WTC11 (cell line): ENCODE data around the gene AP4S1. TPM values are rescaled to one million over a fixed set of nuclear protein-coding genes. Genes with fewer than 3 reads are reported as not detected.

ENCODE experiments used
- ATAC-seq: fragments of 200-7000 bp; cut with Tn5 transposase; 2 replicates; pipeline ENCODE4 v1.10.0; 2021; ENCODE audit warnings: mild to moderate bottlenecking, moderate library complexity
- CTCF ChIA-PET: fragments of 300-600 bp; sonication (Branson Sonifier 250); formaldehyde crosslinking; loops from one replicate; lab custom pipeline; 2021; ENCODE audit warnings: antibody characterized with exemption; lab: Charles Lee
- POLR2A ChIA-PET: fragments of 350-600 bp; sonication (Branson Sonifier 250); formaldehyde crosslinking; loops from one replicate; lab custom pipeline; 2021; ENCODE audit warnings: antibody characterized with exemption; lab: Charles Lee
- DNase-seq: peaks from one replicate; pipeline ENCODE4 v3.0.0; 2021; ENCODE audit warnings: low spot score
- H3K27ac Mint-ChIP-seq: 2 replicates; pipeline ENCODE4 v1.8.0; 2021; ENCODE audit warnings: mixed read lengths
- H3K27me3 Mint-ChIP-seq: 2 replicates; pipeline ENCODE4 v1.8.0; 2021; ENCODE audit warnings: low read depth, mild to moderate bottlenecking, moderate library complexity, mixed read lengths
- H3K36me3 Mint-ChIP-seq: 2 replicates; pipeline ENCODE4 v1.8.0; 2021; ENCODE audit warnings: mixed read lengths
- H3K4me1 Mint-ChIP-seq: 2 replicates; pipeline ENCODE4 v1.8.0; 2022; ENCODE audit warnings: mixed read lengths
- H3K4me3 Mint-ChIP-seq: 2 replicates; pipeline ENCODE4 v1.8.0; 2021; ENCODE audit warnings: mild to moderate bottlenecking, moderate library complexity, mixed read lengths
- H3K9me3 Mint-ChIP-seq: 2 replicates; pipeline ENCODE4 v1.8.0; 2021; ENCODE audit warnings: mixed read lengths
- CREB1 ChIP-seq: sonication (generic); formaldehyde crosslinking; IDR thresholded peaks from 2 replicates; pipeline ENCODE4 v1.8.0; 2023; ENCODE audit warnings: mild to moderate bottlenecking, missing genetic modification reagents
- EMX1 ChIP-seq: fragments of 250-450 bp; sonication (Bioruptor Pico); IDR thresholded peaks from 2 replicates; pipeline ENCODE4 v1.8.0; 2021; ENCODE audit warnings: mild to moderate bottlenecking
- HMGA2 ChIP-seq: fragments of 250-450 bp; sonication (Bioruptor Pico); IDR thresholded peaks from 2 replicates; pipeline ENCODE4 v1.4.0; 2021; ENCODE audit warnings: mild to moderate bottlenecking, moderate library complexity
- NR1H2 ChIP-seq: sonication (generic); formaldehyde crosslinking; IDR thresholded peaks from 2 replicates; pipeline ENCODE4 v1.9.0; 2021; ENCODE audit warnings: mild to moderate bottlenecking, moderate library complexity, missing genetic modification reagents
- OVOL2 ChIP-seq: fragments of 250-450 bp; sonication (Bioruptor Pico); IDR thresholded peaks from 2 replicates; pipeline ENCODE4 v1.9.0; 2021; ENCODE audit warnings: mild to moderate bottlenecking, borderline replicate concordance
- TEAD1 ChIP-seq: sonication (generic); formaldehyde crosslinking; IDR thresholded peaks from 2 replicates; pipeline ENCODE4 v1.8.0; 2022; ENCODE audit warnings: mild to moderate bottlenecking, missing genetic modification reagents
- TP53 ChIP-seq: sonication (generic); formaldehyde crosslinking; IDR thresholded peaks from 2 replicates; pipeline ENCODE4 v1.8.1; 2023; ENCODE audit warnings: mild to moderate bottlenecking, missing genetic modification reagents
- ZNF121 ChIP-seq: sonication (generic); formaldehyde crosslinking; IDR thresholded peaks from 2 replicates; pipeline ENCODE4 v1.8.0; 2023; ENCODE audit warnings: missing genetic modification reagents
- ZNF263 ChIP-seq: sonication (generic); formaldehyde crosslinking; IDR thresholded peaks from 2 replicates; pipeline ENCODE4 v1.8.1; 2022; ENCODE audit warnings: low read depth, mild to moderate bottlenecking, moderate library complexity, missing genetic modification reagents
- ZNF423 ChIP-seq: fragments of 250-450 bp; sonication (Bioruptor Pico); IDR thresholded peaks from 2 replicates; pipeline ENCODE4 v2.1.2; 2022; ENCODE audit warnings: mild to moderate bottlenecking, moderate library complexity
- total RNA-seq: library from RNA; stranded (reverse); gene quantifications from 3 replicates; pipeline ENCODE4 v1.2.3, GENCODE V29; 2021
- TF ChIP-seq, protein P1 (sequence below): sonication (generic); formaldehyde crosslinking; IDR thresholded peaks from 2 replicates; pipeline ENCODE4 v1.8.0; 2022; ENCODE audit warnings: mild to moderate bottlenecking, missing genetic modification reagents
- TF ChIP-seq, protein P2 (sequence below): sonication (generic); formaldehyde crosslinking; IDR thresholded peaks from 2 replicates; pipeline ENCODE4 v1.8.1; 2023; ENCODE audit warnings: mild to moderate bottlenecking, missing genetic modification reagents
- TF ChIP-seq, protein P3 (sequence below): sonication (generic); formaldehyde crosslinking; IDR thresholded peaks from 2 replicates; pipeline ENCODE4 v1.8.1; 2022; ENCODE audit warnings: mild to moderate bottlenecking, moderate library complexity, missing genetic modification reagents
- TF ChIP-seq, protein P4 (sequence below): sonication (generic); formaldehyde crosslinking; IDR thresholded peaks from 2 replicates; pipeline ENCODE4 v1.8.0; 2022; ENCODE audit warnings: mild to moderate bottlenecking, missing genetic modification reagents
- TF ChIP-seq, protein P5 (sequence below): fragments of 250-450 bp; sonication (Bioruptor Pico); IDR thresholded peaks from 2 replicates; pipeline ENCODE4 v1.9.0; 2021; ENCODE audit warnings: mild to moderate bottlenecking
- TF ChIP-seq, protein P6 (sequence below): sonication (generic); formaldehyde crosslinking; IDR thresholded peaks from 2 replicates; pipeline ENCODE4 v1.8.1; 2023; ENCODE audit warnings: mild to moderate bottlenecking, missing genetic modification reagents, moderate library complexity
- TF ChIP-seq, protein P7 (sequence below): sonication (generic); formaldehyde crosslinking; conservative IDR thresholded peaks from 2 replicates; pipeline ENCODE4 v1.8.1; 2023; ENCODE audit warnings: mild to moderate bottlenecking, low read depth, missing genetic modification reagents, moderate library complexity
- TF ChIP-seq, protein P8 (sequence below): sonication (generic); formaldehyde crosslinking; IDR thresholded peaks from 2 replicates; pipeline ENCODE4 v1.8.1; 2023; ENCODE audit warnings: mild to moderate bottlenecking, missing genetic modification reagents, borderline replicate concordance

The AP4S1 gene
- total RNA-seq, 1 experiment from 2014 or later, result 7.0 TPM

DNA sequence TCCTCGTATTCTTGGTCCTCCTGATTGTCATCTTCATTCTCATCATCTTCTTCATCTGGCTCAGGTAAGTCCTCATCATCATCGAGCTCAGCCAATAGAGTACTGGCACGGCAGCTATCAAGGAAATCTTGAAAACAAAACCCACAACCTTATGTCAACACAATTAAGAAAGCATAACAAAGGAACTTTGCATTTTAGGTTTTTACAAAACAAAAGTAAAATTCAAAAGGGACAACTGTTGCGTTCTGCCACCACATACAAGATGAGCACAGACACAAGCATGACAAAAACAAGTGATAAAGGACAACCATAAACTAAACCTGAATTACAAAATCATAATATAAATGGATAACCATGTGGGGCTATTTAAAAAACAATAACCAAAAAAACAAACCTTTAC lies 97.5 kb downstream of the AP4S1 start:
- no peak overlapping the region for H3K4me3 Mint-ChIP-seq
- POLR2A ChIA-PET, result no interaction called here
- DNase-seq (no peak), ATAC-seq (peak; percentile 76)
- no peaks in the 10 kb centered on the region for H3K9me3 Mint-ChIP-seq
- TF ChIP-seq, protein P1, sequence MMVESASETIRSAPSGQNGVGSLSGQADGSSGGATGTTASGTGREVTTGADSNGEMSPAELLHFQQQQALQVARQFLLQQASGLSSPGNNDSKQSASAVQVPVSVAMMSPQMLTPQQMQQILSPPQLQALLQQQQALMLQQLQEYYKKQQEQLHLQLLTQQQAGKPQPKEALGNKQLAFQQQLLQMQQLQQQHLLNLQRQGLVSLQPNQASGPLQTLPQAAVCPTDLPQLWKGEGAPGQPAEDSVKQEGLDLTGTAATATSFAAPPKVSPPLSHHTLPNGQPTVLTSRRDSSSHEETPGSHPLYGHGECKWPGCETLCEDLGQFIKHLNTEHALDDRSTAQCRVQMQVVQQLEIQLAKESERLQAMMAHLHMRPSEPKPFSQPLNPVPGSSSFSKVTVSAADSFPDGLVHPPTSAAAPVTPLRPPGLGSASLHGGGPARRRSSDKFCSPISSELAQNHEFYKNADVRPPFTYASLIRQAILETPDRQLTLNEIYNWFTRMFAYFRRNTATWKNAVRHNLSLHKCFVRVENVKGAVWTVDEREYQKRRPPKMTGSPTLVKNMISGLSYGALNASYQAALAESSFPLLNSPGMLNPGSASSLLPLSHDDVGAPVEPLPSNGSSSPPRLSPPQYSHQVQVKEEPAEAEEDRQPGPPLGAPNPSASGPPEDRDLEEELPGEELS (CRISPR knock-in tag), result 0 out of 2 replicates have a peak, but pooled peaks have one; percentile 15
- TF ChIP-seq CREB1 (CRISPR knock-in tag) (no peak), NR1H2 (CRISPR knock-in tag) (no peak)
- no peaks in the 10 kb centered on the region for H3K27me3 Mint-ChIP-seq
- peaks cover 23% of the 10 kb centered on the region for H3K4me1 Mint-ChIP-seq
- CTCF ChIA-PET, result no interaction called here
- peak overlapping the region; percentile 6; the same call in 1 of the 2 replicates for H3K27ac Mint-ChIP-seq
- peaks cover 34% of the 10 kb centered on the region for H3K36me3 Mint-ChIP-seq

DNA sequence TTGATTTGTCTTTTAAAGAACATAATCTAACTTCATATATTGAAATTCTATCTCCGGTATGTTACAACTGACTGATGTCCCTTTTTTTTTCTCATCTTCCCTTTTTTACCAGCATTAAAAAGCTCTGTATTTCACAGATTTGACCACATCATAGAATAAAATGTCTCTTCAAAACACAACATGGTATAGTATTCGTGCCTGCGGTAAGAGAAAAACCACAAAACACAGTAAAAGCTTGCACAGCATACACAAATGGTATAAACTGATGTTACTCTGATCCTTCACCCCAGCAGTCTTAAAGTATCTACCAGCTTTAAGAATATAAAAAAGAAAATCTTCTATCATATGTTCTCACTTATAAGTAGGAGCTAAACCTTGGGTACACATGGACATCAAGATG lies 98.7 kb downstream of the AP4S1 start:
- ATAC-seq, result no peak
- H3K27ac Mint-ChIP-seq, result no peak overlapping the region
- CTCF ChIA-PET, result no interaction called here
- TF ChIP-seq, protein P2, sequence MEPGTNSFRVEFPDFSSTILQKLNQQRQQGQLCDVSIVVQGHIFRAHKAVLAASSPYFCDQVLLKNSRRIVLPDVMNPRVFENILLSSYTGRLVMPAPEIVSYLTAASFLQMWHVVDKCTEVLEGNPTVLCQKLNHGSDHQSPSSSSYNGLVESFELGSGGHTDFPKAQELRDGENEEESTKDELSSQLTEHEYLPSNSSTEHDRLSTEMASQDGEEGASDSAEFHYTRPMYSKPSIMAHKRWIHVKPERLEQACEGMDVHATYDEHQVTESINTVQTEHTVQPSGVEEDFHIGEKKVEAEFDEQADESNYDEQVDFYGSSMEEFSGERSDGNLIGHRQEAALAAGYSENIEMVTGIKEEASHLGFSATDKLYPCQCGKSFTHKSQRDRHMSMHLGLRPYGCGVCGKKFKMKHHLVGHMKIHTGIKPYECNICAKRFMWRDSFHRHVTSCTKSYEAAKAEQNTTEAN (CRISPR knock-in tag), result no peak
- TF ChIP-seq ZNF121 (CRISPR knock-in tag) (no peak), ZNF423 (CRISPR knock-in tag) (no peak), ZNF263 (no peak), TEAD1 (CRISPR knock-in tag) (no peak), OVOL2 (CRISPR knock-in tag) (no peak), TP53 (CRISPR knock-in tag) (no peak), EMX1 (CRISPR knock-in tag) (no peak), HMGA2 (CRISPR knock-in tag) (no peak)
- TF ChIP-seq, protein P3, sequence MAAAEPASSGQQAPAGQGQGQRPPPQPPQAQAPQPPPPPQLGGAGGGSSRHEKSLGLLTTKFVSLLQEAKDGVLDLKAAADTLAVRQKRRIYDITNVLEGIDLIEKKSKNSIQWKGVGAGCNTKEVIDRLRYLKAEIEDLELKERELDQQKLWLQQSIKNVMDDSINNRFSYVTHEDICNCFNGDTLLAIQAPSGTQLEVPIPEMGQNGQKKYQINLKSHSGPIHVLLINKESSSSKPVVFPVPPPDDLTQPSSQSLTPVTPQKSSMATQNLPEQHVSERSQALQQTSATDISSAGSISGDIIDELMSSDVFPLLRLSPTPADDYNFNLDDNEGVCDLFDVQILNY (CRISPR knock-in tag), result no peak
- TF ChIP-seq, protein P4, sequence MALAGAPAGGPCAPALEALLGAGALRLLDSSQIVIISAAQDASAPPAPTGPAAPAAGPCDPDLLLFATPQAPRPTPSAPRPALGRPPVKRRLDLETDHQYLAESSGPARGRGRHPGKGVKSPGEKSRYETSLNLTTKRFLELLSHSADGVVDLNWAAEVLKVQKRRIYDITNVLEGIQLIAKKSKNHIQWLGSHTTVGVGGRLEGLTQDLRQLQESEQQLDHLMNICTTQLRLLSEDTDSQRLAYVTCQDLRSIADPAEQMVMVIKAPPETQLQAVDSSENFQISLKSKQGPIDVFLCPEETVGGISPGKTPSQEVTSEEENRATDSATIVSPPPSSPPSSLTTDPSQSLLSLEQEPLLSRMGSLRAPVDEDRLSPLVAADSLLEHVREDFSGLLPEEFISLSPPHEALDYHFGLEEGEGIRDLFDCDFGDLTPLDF (CRISPR knock-in tag), result no peak
- TF ChIP-seq, protein P5, sequence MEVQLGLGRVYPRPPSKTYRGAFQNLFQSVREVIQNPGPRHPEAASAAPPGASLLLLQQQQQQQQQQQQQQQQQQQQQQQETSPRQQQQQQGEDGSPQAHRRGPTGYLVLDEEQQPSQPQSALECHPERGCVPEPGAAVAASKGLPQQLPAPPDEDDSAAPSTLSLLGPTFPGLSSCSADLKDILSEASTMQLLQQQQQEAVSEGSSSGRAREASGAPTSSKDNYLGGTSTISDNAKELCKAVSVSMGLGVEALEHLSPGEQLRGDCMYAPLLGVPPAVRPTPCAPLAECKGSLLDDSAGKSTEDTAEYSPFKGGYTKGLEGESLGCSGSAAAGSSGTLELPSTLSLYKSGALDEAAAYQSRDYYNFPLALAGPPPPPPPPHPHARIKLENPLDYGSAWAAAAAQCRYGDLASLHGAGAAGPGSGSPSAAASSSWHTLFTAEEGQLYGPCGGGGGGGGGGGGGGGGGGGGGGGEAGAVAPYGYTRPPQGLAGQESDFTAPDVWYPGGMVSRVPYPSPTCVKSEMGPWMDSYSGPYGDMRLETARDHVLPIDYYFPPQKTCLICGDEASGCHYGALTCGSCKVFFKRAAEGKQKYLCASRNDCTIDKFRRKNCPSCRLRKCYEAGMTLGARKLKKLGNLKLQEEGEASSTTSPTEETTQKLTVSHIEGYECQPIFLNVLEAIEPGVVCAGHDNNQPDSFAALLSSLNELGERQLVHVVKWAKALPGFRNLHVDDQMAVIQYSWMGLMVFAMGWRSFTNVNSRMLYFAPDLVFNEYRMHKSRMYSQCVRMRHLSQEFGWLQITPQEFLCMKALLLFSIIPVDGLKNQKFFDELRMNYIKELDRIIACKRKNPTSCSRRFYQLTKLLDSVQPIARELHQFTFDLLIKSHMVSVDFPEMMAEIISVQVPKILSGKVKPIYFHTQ (CRISPR knock-in tag), result no peak
- TF ChIP-seq, protein P6, sequence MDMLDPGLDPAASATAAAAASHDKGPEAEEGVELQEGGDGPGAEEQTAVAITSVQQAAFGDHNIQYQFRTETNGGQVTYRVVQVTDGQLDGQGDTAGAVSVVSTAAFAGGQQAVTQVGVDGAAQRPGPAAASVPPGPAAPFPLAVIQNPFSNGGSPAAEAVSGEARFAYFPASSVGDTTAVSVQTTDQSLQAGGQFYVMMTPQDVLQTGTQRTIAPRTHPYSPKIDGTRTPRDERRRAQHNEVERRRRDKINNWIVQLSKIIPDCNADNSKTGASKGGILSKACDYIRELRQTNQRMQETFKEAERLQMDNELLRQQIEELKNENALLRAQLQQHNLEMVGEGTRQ (CRISPR knock-in tag), result no peak
- TF ChIP-seq, protein P7, sequence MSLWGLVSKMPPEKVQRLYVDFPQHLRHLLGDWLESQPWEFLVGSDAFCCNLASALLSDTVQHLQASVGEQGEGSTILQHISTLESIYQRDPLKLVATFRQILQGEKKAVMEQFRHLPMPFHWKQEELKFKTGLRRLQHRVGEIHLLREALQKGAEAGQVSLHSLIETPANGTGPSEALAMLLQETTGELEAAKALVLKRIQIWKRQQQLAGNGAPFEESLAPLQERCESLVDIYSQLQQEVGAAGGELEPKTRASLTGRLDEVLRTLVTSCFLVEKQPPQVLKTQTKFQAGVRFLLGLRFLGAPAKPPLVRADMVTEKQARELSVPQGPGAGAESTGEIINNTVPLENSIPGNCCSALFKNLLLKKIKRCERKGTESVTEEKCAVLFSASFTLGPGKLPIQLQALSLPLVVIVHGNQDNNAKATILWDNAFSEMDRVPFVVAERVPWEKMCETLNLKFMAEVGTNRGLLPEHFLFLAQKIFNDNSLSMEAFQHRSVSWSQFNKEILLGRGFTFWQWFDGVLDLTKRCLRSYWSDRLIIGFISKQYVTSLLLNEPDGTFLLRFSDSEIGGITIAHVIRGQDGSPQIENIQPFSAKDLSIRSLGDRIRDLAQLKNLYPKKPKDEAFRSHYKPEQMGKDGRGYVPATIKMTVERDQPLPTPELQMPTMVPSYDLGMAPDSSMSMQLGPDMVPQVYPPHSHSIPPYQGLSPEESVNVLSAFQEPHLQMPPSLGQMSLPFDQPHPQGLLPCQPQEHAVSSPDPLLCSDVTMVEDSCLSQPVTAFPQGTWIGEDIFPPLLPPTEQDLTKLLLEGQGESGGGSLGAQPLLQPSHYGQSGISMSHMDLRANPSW (CRISPR knock-in tag), result no peak
- TF ChIP-seq, protein P8, sequence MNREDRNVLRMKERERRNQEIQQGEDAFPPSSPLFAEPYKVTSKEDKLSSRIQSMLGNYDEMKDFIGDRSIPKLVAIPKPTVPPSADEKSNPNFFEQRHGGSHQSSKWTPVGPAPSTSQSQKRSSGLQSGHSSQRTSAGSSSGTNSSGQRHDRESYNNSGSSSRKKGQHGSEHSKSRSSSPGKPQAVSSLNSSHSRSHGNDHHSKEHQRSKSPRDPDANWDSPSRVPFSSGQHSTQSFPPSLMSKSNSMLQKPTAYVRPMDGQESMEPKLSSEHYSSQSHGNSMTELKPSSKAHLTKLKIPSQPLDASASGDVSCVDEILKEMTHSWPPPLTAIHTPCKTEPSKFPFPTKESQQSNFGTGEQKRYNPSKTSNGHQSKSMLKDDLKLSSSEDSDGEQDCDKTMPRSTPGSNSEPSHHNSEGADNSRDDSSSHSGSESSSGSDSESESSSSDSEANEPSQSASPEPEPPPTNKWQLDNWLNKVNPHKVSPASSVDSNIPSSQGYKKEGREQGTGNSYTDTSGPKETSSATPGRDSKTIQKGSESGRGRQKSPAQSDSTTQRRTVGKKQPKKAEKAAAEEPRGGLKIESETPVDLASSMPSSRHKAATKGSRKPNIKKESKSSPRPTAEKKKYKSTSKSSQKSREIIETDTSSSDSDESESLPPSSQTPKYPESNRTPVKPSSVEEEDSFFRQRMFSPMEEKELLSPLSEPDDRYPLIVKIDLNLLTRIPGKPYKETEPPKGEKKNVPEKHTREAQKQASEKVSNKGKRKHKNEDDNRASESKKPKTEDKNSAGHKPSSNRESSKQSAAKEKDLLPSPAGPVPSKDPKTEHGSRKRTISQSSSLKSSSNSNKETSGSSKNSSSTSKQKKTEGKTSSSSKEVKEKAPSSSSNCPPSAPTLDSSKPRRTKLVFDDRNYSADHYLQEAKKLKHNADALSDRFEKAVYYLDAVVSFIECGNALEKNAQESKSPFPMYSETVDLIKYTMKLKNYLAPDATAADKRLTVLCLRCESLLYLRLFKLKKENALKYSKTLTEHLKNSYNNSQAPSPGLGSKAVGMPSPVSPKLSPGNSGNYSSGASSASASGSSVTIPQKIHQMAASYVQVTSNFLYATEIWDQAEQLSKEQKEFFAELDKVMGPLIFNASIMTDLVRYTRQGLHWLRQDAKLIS (CRISPR knock-in tag), result no peak

More for the DNA sequence above, 98.7 kb downstream of the AP4S1 start:
- POLR2A ChIA-PET, result no interaction called here
- H3K4me1 Mint-ChIP-seq, result peaks cover 23% of the 10 kb centered on the region
- no peak overlapping the region for H3K4me3 Mint-ChIP-seq
- peaks cover 40% of the 10 kb centered on the region for H3K36me3 Mint-ChIP-seq
- no peak for DNase-seq
- no peaks in the 10 kb centered on the region for H3K9me3 Mint-ChIP-seq
- H3K27me3 Mint-ChIP-seq, result no peaks in the 10 kb centered on the region
